Lower leg skin (tissue), 4 donors: ENCODE results near the gene TBL3. TPM values are rescaled to one million over a fixed set of nuclear protein-coding genes. Genes with fewer than 3 reads are reported as not detected.

ENCODE experiments used
- DNase-seq, 2 donors: peaks; one replicate each; pipeline ENCODE4 v3.0.0-alpha.2; 2019; ENCODE audit warnings: low spot score in 2 of 2
- H3K4me3 ChIP-seq: fragments of 200-600 bp; sonication (generic); 2 replicates; pipeline ENCODE4 v1.5.1; 2017; ENCODE audit warnings: mild to moderate bottlenecking, low read depth; ENCODE audit not compliant: poor library complexity, severe bottlenecking
- CTCF ChIP-seq, 3 donors: fragments of 450-650 bp; IDR thresholded peaks; one replicate each; pipeline ENCODE4 v1.5.1; 2016; ENCODE audit warnings: antibody characterized with exemption in 3 of 3, mild to moderate bottlenecking in 3 of 3, moderate library complexity in 2 of 3
- POLR2A ChIP-seq, 2 donors: fragments of 450-650 bp; IDR thresholded peaks; one replicate each; pipeline ENCODE4 v1.6.1; 2016 to 2017; ENCODE audit warnings: antibody characterized with exemption in 2 of 2, mild to moderate bottlenecking in 1 of 2, moderate library complexity in 1 of 2
- WGBS, 2 donors: methylation state at CpG; one replicate each; pipeline ENCODE4 v1.1.5; 2018; 5-methylcytosine and 5-hydroxymethylcytosine counted together
- intact Hi-C: fragments of 100-400 bp; cut with DNase I; formaldehyde crosslinking; loops from one replicate; pipeline ENCODE4 v1.15.0; 2023; ENCODE audit warnings: low total_unique reads
- total RNA-seq, 4 donors: library from RNA; depleted of rRNA; stranded (reverse); fragments of >200 nt; gene quantifications; one replicate each; pipeline ENCODE4 v1.1.0, GENCODE V29; 2016

The TBL3 gene
- total RNA-seq, 4 donors from 2014 or later: 60.8 to 114 (median 83.7) TPM

GRCh38 chr16:2031081-2031577, 59.3 kb downstream of the TBL3 start:
- intact Hi-C loops: loop anchor here (10.0 kb wide), 1 partner anchor 54 kb away; no protein-coding TSS in a partner anchor
- 53 to 69% methylated on average over 9 to 11 of the region's 11 CpGs for WGBS, 2 donors
- TF ChIP-seq CTCF (IDR thresholded peaks at IDR 0.05) (no peak), POLR2A (IDR thresholded peaks at IDR 0.05) (no peak)
- no peak overlapping the region for H3K4me3 ChIP-seq
- no peak for DNase-seq

Other genes with a start within 250 kb of the TBL3 start
- gene NME3, start 200.5 kb upstream of the TBL3 start, total RNA-seq: 10 to 100 TPM; 77.7 to 98.4 (median 85.8) TPM
- 10 to 100 TPM in 3 of 4 donors, 1 to 10 TPM in 1; 7.6 to 22.3 (median 13.0) TPM for gene EME2, start 199.2 kb upstream of the TBL3 start, total RNA-seq
- 100 to 1,000 TPM in 3 of 4 donors, 10 to 100 TPM in 1; 90.9 to 126 (median 105) TPM for gene MRPS34, start 198.9 kb upstream of the TBL3 start, total RNA-seq
- gene SPSB3, start 189.5 kb upstream of the TBL3 start, total RNA-seq: 100 to 1,000 TPM; 146 to 238 (median 172) TPM
- gene NUBP2, start 189.1 kb upstream of the TBL3 start, total RNA-seq: 100 to 1,000 TPM in 1 of 4 donors, 10 to 100 TPM in 3; 79.7 to 108 (median 91.3) TPM
- gene IGFALS, start 178.3 kb upstream of the TBL3 start, total RNA-seq: under 1 TPM; 0.59 to 0.69 (median 0.64) TPM
- gene HAGH, start 145.2 kb upstream of the TBL3 start, total RNA-seq: 100 to 1,000 TPM in 1 of 4 donors, 10 to 100 TPM in 3; 57.8 to 104 (median 89.0) TPM
- 10 to 100 TPM; 46.2 to 89.0 (median 62.3) TPM for gene FAHD1, start 144.8 kb upstream of the TBL3 start, total RNA-seq
- under 1 TPM in 1 of 4 donors, not detected in 3; 0.42 TPM for gene MEIOB, start 99.9 kb upstream of the TBL3 start, total RNA-seq
- gene HS3ST6, start 53.6 kb upstream of the TBL3 start, total RNA-seq: 100 to 1,000 TPM; 103 to 153 (median 120) TPM
- 10 to 100 TPM; 18.7 to 44.3 (median 31.7) TPM for gene MSRB1, start 28.9 kb upstream of the TBL3 start, total RNA-seq
- gene RPL3L, start 17.4 kb upstream of the TBL3 start, total RNA-seq: 1 to 10 TPM in 1 of 4 donors, not detected in 3; 1.6 TPM
- gene NDUFB10, start 12.5 kb upstream of the TBL3 start, total RNA-seq: 100 to 1,000 TPM; 183 to 245 (median 217) TPM
- gene RPS2, start 7.2 kb upstream of the TBL3 start, total RNA-seq: 1,000 to 10,000 TPM; 2,603 to 4,441 (median 3,196) TPM
- not detected for gene RNF151, start 5.2 kb upstream of the TBL3 start, total RNA-seq
- gene NOXO1, start 9.4 kb downstream of the TBL3 start, total RNA-seq: 1 to 10 TPM in 1 of 4 donors, under 1 TPM in 1, not detected in 2; 0.23 to 1.2 TPM
- gene GFER, start 12.1 kb downstream of the TBL3 start, total RNA-seq: 10 to 100 TPM in 3 of 4 donors, 1 to 10 TPM in 1; 9.7 to 14.4 (median 11.6) TPM
- gene SYNGR3, start 17.9 kb downstream of the TBL3 start, total RNA-seq: 1 to 10 TPM in 1 of 4 donors, under 1 TPM in 2, not detected in 1; 0.72 to 1.1 (median 0.78) TPM
- gene ZNF598, start 37.8 kb downstream of the TBL3 start, total RNA-seq: 100 to 1,000 TPM in 2 of 4 donors, 10 to 100 TPM in 2; 56.1 to 117 (median 86.5) TPM
- 1 to 10 TPM in 2 of 4 donors, under 1 TPM in 1, not detected in 1; 0.38 to 3.9 (median 1.6) TPM for gene NPW, start 47.7 kb downstream of the TBL3 start, total RNA-seq
- gene NHERF2, start 54.8 kb downstream of the TBL3 start, total RNA-seq: 10 to 100 TPM; 11.9 to 30.6 (median 27.3) TPM
- gene NTHL1, start 75.8 kb downstream of the TBL3 start, total RNA-seq: 10 to 100 TPM in 3 of 4 donors, 1 to 10 TPM in 1; 5.8 to 29.9 (median 21.5) TPM
- gene TSC2, start 75.9 kb downstream of the TBL3 start, total RNA-seq: 100 to 1,000 TPM in 1 of 4 donors, 10 to 100 TPM in 3; 56.7 to 130 (median 65.1) TPM
- gene PKD1, start 163.8 kb downstream of the TBL3 start, total RNA-seq: 100 to 1,000 TPM; 125 to 266 (median 192) TPM
- gene RAB26, start 176.6 kb downstream of the TBL3 start, total RNA-seq: 1 to 10 TPM in 3 of 4 donors, not detected in 1; 1.6 to 2.9 (median 2.0) TPM
- 10 to 100 TPM; 60.8 to 74.8 (median 68.9) TPM for gene TRAF7, start 183.7 kb downstream of the TBL3 start, total RNA-seq
- gene CASKIN1, start 224.6 kb downstream of the TBL3 start, total RNA-seq: 1 to 10 TPM in 3 of 4 donors, under 1 TPM in 1; 0.71 to 2.2 (median 1.3) TPM
- gene MLST8, start 233.4 kb downstream of the TBL3 start, total RNA-seq: 10 to 100 TPM; 43.8 to 69.4 (median 54.9) TPM
- 1 to 10 TPM; 2.3 to 6.2 (median 2.5) TPM for gene BRICD5, start 238.8 kb downstream of the TBL3 start, total RNA-seq
- gene PGP, start 242.8 kb downstream of the TBL3 start, total RNA-seq: 10 to 100 TPM in 3 of 4 donors, 1 to 10 TPM in 1; 9.6 to 19.4 (median 12.8) TPM